GM18498 (cell line): ENCODE data around the gene DPY30.

Experiments used
- ATAC-seq: cut with Tn5 transposase; IDR thresholded peaks from one replicate; pipeline ENCODE4 v1.9.1; 2021; ENCODE audit warnings: mild to moderate bottlenecking, moderate library complexity; ENCODE audit not compliant: unreplicated experiment

The DPY30 gene

DNA sequence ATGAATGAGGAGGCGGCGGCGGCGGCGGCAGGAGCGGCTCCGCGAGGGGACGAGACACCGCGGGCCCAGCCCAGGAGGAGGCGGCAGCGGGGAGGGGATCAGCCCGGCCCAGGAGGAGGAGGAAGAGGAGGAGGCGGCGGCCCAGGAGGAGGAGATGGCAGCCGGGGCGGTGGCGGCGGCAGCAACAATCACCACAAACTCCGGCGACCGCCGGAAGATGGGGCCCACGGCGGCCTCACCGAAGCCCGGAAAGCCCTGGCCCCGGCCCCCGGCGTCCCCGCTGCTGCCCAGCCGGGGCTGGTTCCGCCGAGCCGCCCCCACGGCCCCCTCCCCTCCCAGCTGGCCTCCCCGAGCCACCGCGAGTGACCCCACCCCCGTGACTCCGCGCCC, 29.3 kb downstream of the DPY30 start:
- ATAC-seq = peak; percentile 60

DNA sequence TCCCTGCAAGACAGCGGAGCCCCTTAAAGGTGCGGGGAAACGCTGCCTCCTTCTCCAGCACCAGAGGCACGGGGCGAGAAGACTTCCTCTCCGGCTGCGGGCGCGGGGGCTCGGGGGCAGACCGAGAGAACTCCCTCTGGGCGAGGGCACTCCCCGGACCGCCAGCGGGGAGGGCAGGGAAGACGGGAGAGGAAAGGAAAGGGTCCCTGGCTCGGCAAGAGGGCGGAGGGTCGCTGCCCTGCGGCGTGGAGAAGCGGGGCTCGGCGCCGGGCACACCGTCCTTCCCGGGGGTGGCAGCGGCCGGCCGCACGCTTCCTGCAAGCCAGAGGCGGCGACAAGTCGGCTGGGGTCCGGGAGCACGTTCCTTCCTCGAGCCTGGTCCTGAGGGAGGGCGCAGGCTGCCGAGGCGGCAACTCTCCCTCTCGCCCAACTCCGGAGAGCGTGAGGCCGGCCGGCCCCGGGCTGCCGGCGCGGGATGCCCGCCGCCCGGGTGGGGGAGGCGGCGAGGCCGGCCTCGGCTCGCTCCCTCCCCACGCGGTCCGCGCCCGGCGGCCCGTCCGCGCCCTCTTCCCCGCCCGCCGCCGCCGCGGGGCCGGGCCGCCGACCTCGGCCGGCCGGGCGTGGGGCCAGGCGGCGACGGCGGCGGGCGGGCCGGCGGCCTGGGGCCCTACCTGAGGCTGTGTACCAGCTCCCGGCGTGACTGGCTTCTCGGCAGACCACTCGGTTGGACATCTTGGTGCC, 29.9 kb downstream of the DPY30 start:
- peak; percentile 33 for ATAC-seq

DNA sequence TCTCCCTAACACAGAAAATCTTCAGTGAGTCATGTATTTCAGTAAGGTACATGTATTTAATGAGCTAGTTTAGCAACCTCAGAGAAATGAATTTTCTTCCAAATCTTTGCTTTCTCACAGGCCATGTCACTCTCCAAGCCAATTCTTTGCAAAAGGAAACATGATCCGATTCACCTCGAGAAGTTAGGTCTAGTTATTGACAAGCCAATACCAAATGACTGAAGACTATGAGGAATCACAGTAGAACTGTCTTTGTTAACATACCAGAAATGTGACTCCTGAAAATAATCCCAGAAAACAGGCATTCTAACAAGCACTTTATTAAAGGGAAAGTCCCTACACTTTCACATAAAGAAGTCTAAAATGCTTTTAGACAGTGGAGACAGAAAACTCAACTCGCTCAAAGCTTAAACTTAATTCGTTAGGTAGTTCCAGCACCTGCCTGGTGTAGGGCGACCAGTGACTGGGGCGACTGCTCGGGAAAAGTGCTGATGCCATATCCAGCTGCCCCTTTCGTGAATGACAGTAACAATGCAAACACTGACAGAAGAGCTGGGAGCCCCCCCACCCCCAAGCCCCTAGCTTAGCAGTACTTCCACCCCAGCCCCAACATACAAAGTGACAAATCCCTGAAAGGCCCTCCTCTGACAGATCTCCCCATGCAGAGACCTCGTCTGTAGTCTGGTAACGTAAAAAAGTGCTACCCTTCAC, 30.6 kb downstream of the DPY30 start:
- ATAC-seq = no peak

DNA sequence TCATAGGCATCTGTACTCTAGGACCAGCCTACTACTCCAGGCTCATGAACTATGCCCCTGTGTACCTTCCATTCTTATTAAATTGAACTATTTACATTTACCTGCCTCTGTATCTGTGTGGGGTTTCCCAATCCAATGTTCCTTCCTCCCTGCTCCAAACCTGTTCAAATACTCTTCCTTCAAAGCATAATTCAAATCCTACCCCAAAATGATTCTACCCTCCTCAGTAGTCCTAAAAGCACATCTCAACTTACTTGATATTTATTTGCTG, 32.5 kb downstream of the DPY30 start:
- no peak for ATAC-seq

DNA sequence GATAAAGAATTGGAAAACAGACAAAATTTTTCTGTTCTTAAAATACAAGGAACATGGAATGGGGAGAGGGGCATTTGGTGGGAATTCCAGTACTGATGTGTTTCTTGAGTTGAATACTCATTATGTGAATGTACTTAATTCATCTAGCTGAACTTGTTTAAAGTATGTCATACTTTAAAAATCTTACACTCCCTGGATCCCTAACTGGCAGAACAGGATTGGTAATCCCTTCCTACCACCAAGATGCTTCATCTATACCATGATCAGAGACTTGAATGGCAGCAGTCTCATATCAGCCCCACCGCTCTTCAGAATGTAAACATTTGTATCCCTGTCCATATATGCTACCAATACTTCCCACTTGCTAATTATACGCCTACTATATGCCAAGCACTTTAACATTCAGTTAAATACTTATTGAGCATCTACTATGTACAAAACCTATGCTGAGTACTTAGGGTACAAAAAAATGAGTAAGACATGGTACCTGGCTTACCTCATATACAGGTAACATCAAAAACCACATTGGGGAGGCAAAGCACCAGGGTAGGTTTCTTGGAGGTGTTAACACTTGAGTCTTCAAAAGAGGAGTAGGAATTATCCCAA, 34.1 kb downstream of the DPY30 start:
- no peak for ATAC-seq

DNA sequence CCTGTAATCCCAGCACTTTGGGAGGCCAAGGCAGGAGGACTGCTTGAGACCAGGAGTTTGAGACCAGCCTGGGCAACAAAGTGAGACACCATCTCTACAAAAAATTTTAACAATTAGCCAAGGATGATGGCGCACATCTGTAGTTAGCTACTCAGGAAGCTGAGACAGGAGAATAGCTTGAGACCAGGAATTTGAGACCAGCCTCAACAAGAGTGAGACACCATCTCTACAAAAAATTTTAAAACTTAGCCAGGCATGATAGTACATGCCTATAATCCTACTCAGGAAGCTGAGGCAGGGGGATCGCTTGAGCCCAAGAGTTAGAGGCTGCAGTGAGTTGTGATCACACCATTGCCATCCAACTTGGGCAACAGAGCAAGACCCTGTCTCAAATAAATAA, 35.8 kb downstream of the DPY30 start:
- no peak for ATAC-seq

DNA sequence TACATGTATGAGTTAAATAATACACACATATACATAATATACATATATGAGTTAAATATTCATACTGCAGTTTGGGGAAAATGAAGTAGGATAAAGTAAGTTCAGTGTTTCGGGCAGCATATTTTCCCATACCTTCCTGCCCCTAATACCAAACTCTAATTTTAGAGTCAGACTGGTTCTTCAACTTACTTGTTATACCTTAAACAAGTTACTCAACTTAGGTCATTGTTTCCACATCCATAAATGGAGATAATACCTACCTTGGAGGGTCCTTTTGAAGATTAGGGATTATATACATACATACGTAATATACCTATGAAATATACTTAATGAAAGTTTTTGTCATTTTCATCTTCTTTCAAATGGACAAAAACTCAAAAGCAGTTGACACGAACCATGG, 37.2 kb downstream of the DPY30 start:
- ATAC-seq = no peak

DNA sequence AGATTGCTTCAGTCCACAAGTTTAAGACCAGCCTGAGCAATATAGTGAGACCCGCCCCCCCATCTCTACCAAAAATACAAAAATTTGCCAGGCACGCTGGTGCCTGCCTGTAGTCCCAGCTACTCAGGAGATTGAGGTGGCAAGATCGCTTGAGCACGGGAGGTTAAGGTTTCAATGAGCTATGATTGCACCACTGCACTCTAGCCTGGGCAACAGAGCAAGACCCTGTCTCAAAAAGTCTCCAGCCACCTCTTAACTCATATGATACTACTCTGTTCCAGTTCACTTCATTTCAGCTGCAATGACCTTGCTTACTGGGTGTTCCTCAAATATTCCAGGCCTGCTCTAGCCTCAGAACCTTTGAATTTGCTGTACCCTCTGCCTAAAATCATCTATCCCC, 40.2 kb downstream of the DPY30 start:
- ATAC-seq = no peak

DNA sequence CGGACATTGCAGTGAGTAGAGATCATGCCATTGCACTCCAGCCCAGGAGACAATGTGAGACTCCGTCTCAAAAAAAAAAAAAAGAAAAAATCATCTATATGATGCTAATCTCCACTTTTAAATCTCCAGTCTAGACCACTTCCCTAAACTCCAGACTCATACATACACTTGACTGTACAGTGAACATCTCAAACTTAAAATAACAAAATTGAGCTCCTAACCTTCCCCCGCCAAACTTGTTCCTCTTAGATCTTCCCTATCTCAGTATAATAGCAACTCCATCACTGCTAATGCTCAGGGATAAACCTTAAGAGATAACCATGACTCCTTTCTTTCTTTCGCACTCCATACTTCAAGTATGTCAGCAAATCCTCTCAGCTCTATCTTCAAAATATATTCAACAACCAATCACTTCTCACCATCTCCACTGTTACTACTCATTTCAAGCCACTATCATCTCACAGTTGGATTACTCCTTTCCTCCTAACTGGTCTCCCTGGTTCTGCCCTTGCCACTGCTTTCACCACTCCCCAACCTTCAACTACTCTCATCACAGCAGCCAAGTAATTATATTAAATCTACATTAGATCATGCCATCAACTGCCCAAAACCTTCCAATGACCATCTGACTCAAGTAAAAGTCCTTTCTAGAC, 40.7 kb downstream of the DPY30 start:
- ATAC-seq = no peak

DNA sequence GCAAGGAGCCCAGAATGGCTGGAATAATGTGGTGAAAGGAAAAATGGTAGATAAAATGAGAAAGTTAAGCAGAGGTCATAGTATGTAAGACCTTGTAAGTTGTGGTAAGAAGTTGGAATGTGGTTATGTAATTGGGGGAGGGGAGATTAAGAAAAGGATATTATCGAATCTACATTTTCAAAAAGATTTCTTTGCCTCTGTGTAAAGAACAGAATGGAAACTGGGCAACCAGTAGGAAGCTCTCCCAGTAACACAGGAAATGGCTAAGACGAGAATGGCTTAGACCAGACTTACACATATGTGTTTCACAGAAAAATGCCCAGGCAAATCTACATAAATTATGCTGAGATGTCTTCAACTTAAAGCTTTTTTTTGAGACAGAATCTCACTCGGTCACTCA, 42.0 kb downstream of the DPY30 start:
- no peak for ATAC-seq

DNA sequence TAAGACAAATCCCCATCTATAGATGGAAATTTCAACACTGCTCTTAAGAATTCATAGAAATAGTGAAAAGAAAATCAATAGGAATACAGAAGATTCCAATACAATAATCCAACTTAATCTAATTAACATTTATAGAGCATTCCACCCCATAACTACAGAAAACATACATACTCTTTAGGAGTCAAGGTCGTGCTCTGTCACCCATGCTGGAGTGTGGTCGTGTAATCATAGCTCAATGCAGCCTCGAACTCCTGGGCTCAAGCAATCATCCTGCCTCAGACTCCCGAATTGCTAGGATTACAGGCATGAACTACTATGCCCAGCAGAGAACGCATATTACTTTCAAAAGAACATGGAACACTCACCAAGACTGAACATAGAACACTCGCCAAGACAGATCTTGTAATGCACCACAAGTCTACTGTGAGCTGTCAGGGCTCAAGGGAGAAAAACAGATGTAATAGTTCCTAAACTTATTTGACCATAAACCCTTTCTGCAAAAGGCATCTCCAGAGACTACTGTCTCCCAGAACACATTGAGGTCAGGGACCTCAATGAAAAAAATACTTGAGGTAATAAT, 42.9 kb downstream of the DPY30 start:
- no peak for ATAC-seq

DNA sequence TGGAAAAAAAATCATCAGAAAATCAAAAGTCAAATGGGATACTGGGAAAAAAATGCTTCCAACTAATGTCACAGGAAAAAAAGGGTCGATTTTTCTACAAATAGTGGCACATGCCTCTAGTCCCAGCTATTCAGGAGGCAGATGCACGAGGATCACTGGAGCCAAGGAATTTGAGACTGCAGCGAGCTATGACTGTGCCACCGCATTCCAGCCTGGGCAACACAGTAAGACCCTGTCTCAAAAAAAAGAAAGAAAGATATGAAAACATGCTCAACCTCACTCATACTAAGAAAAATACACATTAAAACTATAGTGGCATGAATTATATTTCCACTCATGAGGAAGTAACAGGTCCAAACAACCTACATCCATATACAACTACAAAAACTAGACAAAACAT, 46.7 kb downstream of the DPY30 start:
- no peak for ATAC-seq

DNA sequence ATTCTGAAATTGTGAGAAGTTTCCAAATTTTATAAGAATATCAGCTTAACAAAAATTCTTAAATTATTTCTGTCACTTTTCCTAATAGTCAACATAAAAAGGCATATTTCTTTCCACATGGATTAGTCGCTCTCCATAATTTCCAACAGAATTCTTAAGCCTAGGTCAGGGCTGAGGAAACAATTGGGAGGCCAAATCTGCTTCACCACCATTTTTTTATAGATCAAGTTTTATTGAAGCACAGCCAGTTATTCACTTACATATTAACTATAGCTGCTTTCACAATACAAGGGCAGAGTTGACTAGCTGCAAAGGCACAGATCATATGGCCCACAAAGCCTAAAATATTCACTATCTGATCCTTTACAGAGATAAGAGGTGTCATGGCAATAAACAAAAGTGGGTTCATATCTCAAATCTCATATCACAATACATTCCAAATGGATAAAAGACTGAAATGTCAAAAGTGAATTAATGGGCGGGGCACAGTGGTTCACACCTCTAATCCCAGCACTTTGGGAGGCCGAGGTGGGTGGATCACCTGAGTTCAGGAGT, 47.5 kb downstream of the DPY30 start:
- no peak for ATAC-seq

DNA sequence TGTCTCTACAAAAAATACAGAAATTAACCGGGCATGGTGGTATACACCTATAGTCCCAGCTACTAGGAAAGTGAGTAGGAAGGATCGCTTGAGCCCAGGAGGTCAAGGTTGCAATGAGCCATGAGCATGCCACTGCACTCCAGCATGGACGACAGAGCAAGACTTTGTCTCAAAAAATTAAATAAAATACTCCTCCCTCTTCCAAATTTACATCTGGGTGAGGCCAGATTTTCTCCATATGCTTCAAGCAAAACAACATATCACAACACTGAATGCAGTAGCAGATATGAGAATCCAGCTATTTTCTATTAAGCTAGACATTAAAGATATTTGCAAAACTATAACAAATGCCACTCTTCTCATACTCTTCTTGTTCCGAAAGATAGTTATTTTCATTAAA, 49.7 kb downstream of the DPY30 start:
- no peak for ATAC-seq

DNA sequence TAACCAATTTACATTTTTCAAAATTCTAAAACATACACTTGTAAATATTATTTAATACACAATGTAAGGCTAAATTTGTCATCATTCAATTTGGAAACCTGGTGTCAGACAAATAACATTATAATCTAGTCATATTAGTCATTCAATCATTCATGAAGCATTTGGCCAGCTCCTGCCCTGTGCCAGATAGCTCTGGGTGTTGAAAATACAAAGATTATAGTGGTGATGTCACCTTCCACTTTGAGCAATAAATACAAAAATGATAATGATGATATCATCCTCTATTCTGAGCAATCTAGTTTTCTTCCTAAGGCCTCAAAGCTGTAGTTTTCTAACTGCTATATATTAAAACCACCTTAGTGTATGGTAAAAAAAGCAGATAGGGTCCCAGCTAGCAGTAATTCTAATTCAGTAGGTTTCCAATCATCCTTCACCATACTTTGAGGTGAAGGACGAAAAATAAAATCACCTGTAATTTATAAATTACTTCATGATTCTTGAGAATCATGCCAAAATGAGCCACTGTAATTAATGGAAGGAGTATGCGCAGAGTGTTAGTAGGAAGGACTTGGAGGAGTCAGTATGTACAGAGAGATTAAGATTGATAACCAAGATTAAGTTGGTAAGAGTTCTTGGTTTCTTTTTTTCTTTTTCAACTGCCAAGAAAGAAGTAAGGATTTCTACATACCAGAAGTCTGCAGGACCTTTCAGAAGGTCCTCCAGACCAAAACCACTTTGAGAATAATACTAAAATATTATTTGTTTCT, 52.0 kb downstream of the DPY30 start:
- ATAC-seq = no peak

DNA sequence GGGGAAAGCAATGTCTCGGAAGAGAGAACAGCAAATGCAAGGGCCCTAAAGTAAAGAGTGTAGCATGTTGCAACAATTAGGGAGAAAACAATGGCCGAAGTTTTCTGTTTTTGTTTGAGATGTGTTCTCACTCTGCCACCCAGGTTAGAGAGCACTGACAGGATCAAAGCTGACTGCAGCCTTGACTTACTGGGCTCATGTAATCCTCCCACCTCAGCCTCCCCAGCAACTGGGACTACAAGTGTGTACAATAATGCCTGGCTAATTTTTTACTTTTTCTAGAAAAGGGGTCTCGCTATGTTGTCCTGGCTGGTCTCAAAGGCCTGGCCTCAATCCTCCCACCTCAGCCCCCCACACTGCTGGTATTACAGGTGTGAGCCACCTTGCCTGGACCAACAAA, 52.7 kb downstream of the DPY30 start:
- no peak for ATAC-seq

DNA sequence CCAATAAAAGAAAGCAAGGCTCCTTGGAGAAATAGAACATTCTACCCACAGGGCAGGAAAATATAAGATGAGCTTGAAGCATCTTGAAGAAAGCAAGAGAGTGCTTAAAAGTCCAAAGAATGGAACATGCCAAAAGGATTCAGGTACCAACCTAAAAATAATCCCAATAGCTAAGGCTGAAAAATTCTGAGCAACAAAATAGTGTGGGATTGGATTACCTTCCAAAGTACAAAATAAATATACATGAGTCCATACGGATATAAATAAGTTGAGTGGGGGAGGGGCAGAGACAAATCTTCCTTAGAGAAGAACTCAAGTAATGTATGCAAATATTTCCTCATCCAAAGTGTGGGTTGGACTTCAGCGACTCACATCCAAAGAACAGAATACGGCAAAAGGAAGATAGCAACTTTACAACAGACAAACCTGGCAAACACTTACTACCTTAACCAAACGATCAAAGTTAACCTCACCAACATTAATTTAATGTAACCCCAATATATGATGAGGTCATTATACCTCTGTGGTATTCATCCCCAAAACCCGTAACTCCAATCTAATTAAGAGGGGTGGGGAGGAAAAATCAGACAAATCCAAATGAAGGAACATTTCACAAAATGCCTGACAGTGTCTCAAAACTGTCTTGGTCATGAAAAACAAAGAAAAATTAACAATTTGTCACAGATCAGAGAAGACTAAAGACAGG, 55.7 kb downstream of the DPY30 start:
- no peak for ATAC-seq

DNA sequence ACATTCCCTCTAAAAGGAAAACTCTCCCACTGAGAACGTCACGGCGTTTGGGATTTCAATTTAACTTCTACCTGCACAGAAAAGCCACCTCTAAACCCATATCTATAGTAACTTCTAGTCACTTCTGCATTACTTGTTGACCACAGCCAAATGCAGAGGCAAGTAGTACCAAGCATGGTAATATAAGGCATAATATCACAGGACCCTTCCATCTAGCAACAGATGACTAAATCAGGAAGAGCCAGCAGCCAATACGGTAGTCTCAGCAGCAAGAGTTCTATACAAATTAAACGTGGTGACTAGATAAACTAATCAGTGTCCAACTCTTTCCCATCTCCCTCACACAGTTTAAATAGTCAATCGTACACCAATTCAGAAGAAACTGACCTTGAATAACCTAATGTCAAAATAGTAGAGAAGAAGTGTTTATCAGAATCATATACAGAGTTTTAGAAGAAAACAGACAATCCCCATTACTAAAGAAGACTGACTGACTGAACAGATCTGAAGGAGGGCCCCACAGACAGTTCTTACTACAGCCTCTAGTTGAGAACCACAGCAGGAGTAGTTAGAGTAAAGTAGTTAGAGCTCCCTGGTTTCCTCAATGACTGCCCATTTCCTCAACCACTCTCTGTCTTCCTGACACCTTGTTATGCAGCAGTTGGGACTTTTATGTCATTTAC, 58.8 kb downstream of the DPY30 start:
- ATAC-seq = peak; percentile 98

DNA sequence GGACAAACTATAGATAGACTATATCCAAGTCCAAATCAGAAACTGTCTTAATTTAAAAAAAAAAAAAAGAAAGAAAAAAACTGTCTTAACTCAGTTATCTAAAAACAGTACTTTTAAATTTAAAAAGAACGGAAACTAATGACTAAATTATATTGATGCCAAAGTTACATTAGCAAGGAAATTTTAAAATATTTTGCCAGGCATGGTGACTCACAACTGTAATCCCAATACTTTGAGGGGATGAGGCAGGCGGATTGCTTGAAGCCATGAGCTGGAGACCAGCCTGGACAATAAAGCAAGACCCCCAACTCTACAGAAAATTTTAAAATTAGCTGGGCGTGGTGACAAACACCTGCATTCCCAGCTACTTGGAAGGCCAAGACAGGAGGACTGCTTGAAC, 59.6 kb downstream of the DPY30 start:
- no peak for ATAC-seq
